ENCODE results near the gene LYG1.
A peak's percentile ranks its signal among the peaks of the same experiment; 100 is the strongest.
"Not testable (repeated sequence)": the region's sequence is repeated elsewhere in the genome, so short reads cannot be mapped to it uniquely, and the experiment has no call there.

The LYG1 gene

DNA sequence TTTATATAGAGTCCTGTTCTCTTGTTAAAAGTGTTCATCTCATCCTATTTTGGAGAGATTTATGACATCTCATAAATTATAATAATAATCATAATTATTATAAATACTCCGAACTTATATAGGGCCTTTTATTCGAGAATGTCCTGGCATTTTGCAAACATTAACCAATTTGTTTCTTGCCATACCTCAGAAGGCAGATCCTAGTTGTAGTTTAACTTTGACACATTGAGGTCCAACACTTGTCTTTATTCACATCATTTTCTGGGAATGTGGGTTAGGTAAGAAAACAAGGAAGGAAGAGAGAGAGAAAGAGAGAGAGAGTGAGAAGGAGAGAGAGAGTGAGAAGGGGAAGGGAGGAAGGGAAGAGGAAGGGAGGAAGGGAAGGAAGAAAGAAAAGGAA is at the start of gene LYG1:
LYG1 (minus strand) TSS at position 101 of the 400 bp plus-strand sequence. CDS start 5,527 bp downstream, outside the sequence.
- H3K9ac ChIP-seq (ENCODE audit: low read depth, low read length); H3K9me3 ChIP-seq (ENCODE audit: control insufficient read depth, insufficient read depth, low read length); H3K27me3 ChIP-seq (ENCODE audit: control insufficient read depth, insufficient read depth, low read length); H3K4me3 ChIP-seq (ENCODE audit: low read depth, low read length); H3K4me1 ChIP-seq (ENCODE audit: control insufficient read depth, insufficient read depth, low read length); H3K36me3 ChIP-seq (ENCODE audit: control insufficient read depth, insufficient read depth, low read length): not testable (repeated sequence)

DNA sequence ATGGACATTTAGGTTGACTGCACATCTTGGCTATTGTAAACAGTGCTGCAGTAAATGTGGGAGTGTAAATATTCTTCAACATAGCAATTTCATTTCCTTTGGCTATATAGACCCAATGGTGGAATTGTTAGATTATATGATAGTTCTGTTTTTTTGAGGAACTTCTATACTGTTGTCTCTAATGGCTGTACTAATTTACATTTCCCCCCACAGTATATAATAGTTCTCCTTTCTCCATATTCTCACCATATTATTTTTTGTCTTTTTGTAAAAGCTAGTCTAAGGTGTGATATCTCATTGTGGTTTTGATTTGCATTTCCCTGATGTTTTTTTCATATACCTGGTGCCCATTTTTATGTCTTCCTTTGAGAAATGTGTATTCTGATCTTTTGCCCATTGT is 49.2 kb upstream of the LYG1 start:
- no peaks in the 10 kb centered on the region for H3K27me3 ChIP-seq (ENCODE audit: control insufficient read depth, insufficient read depth, low read length)
- no peak overlapping the region for H3K9ac ChIP-seq (ENCODE audit: low read depth, low read length)
- H3K4me1 ChIP-seq (ENCODE audit: control insufficient read depth, insufficient read depth, low read length) = no peaks in the 10 kb centered on the region
- H3K4me3 ChIP-seq (ENCODE audit: low read depth, low read length) = no peak overlapping the region
- no peaks in the 10 kb centered on the region for H3K36me3 ChIP-seq (ENCODE audit: control insufficient read depth, insufficient read depth, low read length)
- H3K9me3 ChIP-seq (ENCODE audit: control insufficient read depth, insufficient read depth, low read length) = no peaks in the 10 kb centered on the region

DNA sequence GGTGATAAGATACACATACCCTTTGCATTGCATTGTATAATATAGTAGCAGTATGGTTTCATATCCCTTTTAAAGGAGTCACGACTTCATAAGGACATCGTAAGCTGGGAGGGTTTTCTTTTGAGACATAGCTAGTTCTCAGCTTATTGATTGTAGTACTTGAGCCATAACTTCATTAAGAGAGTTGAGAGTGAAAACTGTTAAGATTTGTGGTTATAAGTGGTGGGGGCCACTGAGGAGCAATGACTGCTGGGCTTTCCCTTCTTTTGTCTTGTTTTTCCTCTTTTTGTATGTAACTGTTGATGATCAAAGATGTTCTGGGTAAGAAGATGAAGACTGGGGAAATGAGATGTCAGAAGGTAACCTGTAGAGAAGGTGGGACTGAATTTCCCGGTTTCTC is 47.2 kb upstream of the LYG1 start:
- H3K9ac ChIP-seq (ENCODE audit: low read depth, low read length) = no peak overlapping the region
- no peaks in the 10 kb centered on the region for H3K27me3 ChIP-seq (ENCODE audit: control insufficient read depth, insufficient read depth, low read length)
- no peaks in the 10 kb centered on the region for H3K4me1 ChIP-seq (ENCODE audit: control insufficient read depth, insufficient read depth, low read length)
- H3K4me3 ChIP-seq (ENCODE audit: low read depth, low read length) = no peak overlapping the region
- H3K9me3 ChIP-seq (ENCODE audit: control insufficient read depth, insufficient read depth, low read length) = no peaks in the 10 kb centered on the region
- H3K36me3 ChIP-seq (ENCODE audit: control insufficient read depth, insufficient read depth, low read length) = no peaks in the 10 kb centered on the region

DNA sequence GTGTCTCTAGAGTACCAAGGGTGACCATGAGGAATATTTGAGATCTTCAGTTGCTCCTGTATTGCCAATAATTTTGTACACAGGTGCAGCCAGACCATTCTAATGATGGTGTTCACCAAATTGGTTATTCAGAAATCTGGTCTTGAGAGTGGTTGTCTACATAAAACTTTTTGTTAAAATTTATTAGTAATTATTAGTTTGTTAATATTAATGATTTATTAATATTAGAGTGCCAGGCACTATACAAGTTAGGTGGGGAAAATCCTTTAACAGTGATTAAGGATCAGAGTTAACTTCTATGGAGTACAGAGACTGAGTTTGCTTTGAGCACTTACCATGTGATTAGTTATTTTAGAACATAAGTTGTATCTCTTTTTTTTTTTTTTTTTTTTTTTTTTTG is 45.2 kb upstream of the LYG1 start:
- H3K9me3 ChIP-seq (ENCODE audit: control insufficient read depth, insufficient read depth, low read length) = no peaks in the 10 kb centered on the region
- H3K4me1 ChIP-seq (ENCODE audit: control insufficient read depth, insufficient read depth, low read length) = no peaks in the 10 kb centered on the region
- no peak overlapping the region for H3K4me3 ChIP-seq (ENCODE audit: low read depth, low read length)
- H3K36me3 ChIP-seq (ENCODE audit: control insufficient read depth, insufficient read depth, low read length) = no peaks in the 10 kb centered on the region
- H3K9ac ChIP-seq (ENCODE audit: low read depth, low read length) = no peak overlapping the region
- no peaks in the 10 kb centered on the region for H3K27me3 ChIP-seq (ENCODE audit: control insufficient read depth, insufficient read depth, low read length)

DNA sequence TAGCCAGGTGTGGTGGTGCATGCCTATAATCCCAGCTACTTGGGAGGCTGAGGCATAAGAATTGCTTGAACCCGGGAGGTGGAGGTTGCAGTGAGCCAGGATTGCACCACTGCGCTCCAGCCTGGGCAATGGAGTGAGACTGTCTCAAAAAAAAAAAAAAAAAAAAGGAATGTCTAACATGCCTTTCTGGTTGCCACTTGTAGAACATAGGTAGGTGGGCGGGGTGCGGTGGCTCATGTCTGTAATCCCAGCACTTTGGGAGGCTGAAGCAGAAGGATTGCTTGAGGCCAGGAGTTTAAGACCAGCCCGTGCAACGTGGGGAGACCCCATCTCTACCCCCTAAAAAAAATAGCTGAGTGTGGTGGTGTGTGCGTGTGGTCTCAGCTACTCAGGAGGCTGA is 44.4 kb upstream of the LYG1 start:
- not testable (repeated sequence) for H3K36me3 ChIP-seq (ENCODE audit: control insufficient read depth, insufficient read depth, low read length); H3K27me3 ChIP-seq (ENCODE audit: control insufficient read depth, insufficient read depth, low read length); H3K4me3 ChIP-seq (ENCODE audit: low read depth, low read length); H3K9me3 ChIP-seq (ENCODE audit: control insufficient read depth, insufficient read depth, low read length); H3K9ac ChIP-seq (ENCODE audit: low read depth, low read length); H3K4me1 ChIP-seq (ENCODE audit: control insufficient read depth, insufficient read depth, low read length)

DNA sequence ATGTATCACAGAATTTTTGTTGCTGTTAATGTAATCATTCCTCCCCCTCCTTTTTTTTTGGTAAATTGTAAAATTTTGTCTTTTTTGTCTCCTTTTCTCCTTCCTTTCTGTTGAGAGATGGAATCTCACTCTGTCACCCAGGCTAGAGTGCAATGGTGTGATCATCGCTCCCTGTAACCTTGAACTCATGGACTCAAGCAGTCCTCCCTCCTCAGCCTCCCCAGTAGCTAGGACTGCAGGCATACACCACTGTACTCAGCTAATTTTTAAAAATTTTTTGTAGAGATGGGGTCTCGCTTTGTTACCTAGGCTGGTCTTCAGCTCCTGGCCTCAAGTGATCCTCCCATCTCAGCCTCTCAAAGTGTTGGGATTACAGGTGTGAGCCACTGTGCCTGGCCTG is 41.5 kb upstream of the LYG1 start:
- H3K27me3 ChIP-seq (ENCODE audit: control insufficient read depth, insufficient read depth, low read length) = no peaks in the 10 kb centered on the region
- no peaks in the 10 kb centered on the region for H3K36me3 ChIP-seq (ENCODE audit: control insufficient read depth, insufficient read depth, low read length)
- no peak overlapping the region for H3K4me3 ChIP-seq (ENCODE audit: low read depth, low read length)
- H3K4me1 ChIP-seq (ENCODE audit: control insufficient read depth, insufficient read depth, low read length) = no peaks in the 10 kb centered on the region
- no peaks in the 10 kb centered on the region for H3K9me3 ChIP-seq (ENCODE audit: control insufficient read depth, insufficient read depth, low read length)
- no peak overlapping the region for H3K9ac ChIP-seq (ENCODE audit: low read depth, low read length)

DNA sequence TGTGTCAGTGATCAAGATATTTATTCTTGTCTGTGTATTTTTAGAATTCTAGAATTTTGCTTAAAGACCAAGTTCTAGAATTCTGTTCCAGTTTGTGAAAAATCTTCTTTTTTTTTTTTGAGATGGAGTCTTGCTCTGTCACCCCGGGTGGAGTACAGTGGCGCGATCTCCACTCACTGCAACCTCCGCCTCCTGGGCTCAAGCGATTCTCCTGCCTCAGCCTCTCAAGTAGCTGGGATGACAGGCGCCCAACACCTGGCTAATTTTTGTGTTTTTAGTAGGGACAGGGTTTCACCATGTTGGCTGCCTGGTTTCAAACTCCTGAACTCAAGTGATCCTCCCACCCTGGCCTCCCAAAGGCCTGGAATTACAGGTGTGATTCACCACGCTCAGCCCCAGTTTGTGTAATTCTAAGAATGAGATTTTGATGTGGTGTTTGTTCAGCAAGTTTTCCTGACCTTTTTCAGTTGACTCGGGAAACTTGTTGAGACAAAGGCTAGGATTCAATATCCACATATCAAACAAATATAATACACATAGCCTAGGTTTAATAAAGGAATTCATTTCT is 39.8 kb upstream of the LYG1 start:
- no peak overlapping the region for H3K4me3 ChIP-seq (ENCODE audit: low read depth, low read length)

DNA sequence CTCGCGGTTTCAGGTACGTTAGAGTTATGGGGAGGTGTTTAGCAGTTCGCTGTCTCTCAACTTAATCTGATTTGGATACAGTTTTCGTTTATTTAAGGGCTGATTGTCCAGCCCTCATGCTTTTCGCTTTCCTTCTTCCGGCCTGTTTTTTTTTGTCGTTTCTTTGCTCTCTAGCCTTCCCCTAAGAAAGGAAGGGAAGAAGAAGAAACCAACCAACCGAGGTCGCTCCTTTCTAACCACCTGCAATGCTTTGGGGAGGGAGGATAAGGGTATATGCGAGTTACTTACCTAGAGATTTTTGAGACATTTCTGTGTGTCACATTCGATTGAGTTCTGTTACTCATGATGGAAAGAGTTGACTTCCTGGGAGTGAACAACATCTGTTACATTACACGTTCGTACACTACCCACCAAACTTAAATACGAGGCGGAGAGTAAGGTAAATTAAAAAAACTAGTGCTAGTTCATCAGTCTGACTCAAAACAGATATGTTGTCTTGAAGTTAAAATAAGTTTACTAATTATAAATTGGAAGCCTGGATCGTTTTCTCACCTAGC is 37.1 kb upstream of the LYG1 start:
- Histone ChIP-seq H3K27me3 (ENCODE audit: control insufficient read depth, insufficient read depth, low read length) (no peaks in the 10 kb centered on the region), H3K9ac (ENCODE audit: low read depth, low read length) (peak overlapping the region; percentile 27), H3K4me3 (ENCODE audit: low read depth, low read length) (peak overlapping the region; percentile 100), H3K9me3 (ENCODE audit: control insufficient read depth, insufficient read depth, low read length) (no peaks in the 10 kb centered on the region), H3K36me3 (ENCODE audit: control insufficient read depth, insufficient read depth, low read length) (peaks cover 3% of the 10 kb centered on the region), H3K4me1 (ENCODE audit: control insufficient read depth, insufficient read depth, low read length) (peaks cover 2% of the 10 kb centered on the region)

More for the DNA sequence above, 39.8 kb upstream of the LYG1 start:
- no peak overlapping the region for H3K9ac ChIP-seq (ENCODE audit: low read depth, low read length)
- no peaks in the 10 kb centered on the region for H3K27me3 ChIP-seq (ENCODE audit: control insufficient read depth, insufficient read depth, low read length)
- H3K4me1 ChIP-seq (ENCODE audit: control insufficient read depth, insufficient read depth, low read length) = no peaks in the 10 kb centered on the region
- H3K36me3 ChIP-seq (ENCODE audit: control insufficient read depth, insufficient read depth, low read length) = peaks cover 3% of the 10 kb centered on the region
- H3K9me3 ChIP-seq (ENCODE audit: control insufficient read depth, insufficient read depth, low read length) = no peaks in the 10 kb centered on the region

DNA sequence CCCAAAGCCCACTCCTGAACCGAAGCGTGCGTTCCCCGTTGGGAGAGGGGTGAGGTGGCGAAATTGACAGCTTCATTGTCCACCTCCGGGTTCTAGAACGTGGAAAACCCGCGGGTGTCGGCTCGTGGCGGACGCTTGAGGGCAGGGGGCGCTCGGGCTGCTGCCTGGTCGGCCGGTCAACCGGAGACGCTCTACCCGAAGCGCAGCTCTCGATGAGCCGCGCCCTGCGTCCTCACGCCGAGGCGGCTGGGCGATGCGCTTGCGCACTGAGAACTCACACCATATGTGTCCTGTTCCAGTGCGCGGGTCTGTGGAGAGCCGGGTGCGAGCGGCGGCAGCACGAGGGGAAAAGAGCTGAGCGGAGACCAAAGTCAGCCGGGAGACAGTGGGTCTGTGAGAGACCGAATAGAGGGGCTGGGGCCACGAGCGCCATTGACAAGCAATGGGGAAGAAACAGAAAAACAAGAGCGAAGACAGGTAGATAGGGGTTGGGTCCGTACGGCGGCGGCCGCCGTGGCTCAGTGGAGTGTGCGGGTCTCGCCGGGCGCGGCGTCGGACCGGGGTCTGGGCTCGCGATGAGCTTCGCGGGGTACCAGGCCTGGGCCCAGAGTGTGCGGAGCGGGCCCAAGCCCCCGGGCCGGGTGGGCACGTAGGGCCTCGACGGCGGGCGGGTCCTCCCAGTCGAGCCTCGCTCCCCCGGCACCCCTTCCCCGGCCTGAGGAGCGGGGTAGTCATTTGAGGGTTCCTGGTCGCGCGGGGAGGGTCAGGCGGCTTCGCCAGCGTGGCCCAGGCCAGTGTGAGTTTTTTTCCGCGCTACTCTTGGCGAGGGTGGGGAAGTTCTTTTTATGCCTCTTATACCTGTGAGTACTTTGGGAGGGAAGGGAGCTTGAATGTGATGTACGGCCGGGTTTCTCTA is 36.4 kb upstream of the LYG1 start, which contains the start of gene EIF5B:
EIF5B (plus strand) TSS at position 277 of the 916 bp plus-strand sequence; CDS start at position 443, 166 bp downstream.
- peaks cover 2% of the 10 kb centered on the region for H3K4me1 ChIP-seq (ENCODE audit: control insufficient read depth, insufficient read depth, low read length)
- H3K9ac ChIP-seq (ENCODE audit: low read depth, low read length) = peak within 1 kb of the TSS; percentile 50
- H3K9me3 ChIP-seq (ENCODE audit: control insufficient read depth, insufficient read depth, low read length) = no peaks in the 10 kb centered on the region
- peak within 1 kb of the TSS; percentile 100 for H3K4me3 ChIP-seq (ENCODE audit: low read depth, low read length)
- H3K36me3 ChIP-seq (ENCODE audit: control insufficient read depth, insufficient read depth, low read length) = peaks cover 6% of the 10 kb centered on the region
- H3K27me3 ChIP-seq (ENCODE audit: control insufficient read depth, insufficient read depth, low read length) = no peaks in the 10 kb centered on the region

DNA sequence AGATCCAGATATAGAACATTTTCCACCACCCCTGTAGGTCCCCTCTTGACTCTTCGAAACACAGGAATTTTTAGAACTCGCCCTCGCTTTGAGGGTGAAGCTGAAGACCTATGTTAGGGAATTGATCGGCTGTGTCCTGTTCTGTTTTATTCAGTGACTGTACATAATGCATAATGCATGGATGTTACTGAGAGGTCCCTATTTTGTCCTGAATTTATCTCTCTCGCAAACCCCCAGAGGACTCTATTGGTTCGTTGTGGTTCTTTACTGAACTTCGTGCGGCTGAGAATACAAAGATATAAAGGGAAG is 35.8 kb upstream of the LYG1 start:
- H3K36me3 ChIP-seq (ENCODE audit: control insufficient read depth, insufficient read depth, low read length) = peaks cover 12% of the 10 kb centered on the region
- H3K4me1 ChIP-seq (ENCODE audit: control insufficient read depth, insufficient read depth, low read length) = peaks cover 2% of the 10 kb centered on the region
- H3K4me3 ChIP-seq (ENCODE audit: low read depth, low read length) = peak overlapping the region; percentile 100
- peak overlapping the region; percentile 50 for H3K9ac ChIP-seq (ENCODE audit: low read depth, low read length)
- H3K9me3 ChIP-seq (ENCODE audit: control insufficient read depth, insufficient read depth, low read length) = no peaks in the 10 kb centered on the region
- H3K27me3 ChIP-seq (ENCODE audit: control insufficient read depth, insufficient read depth, low read length) = no peaks in the 10 kb centered on the region

DNA sequence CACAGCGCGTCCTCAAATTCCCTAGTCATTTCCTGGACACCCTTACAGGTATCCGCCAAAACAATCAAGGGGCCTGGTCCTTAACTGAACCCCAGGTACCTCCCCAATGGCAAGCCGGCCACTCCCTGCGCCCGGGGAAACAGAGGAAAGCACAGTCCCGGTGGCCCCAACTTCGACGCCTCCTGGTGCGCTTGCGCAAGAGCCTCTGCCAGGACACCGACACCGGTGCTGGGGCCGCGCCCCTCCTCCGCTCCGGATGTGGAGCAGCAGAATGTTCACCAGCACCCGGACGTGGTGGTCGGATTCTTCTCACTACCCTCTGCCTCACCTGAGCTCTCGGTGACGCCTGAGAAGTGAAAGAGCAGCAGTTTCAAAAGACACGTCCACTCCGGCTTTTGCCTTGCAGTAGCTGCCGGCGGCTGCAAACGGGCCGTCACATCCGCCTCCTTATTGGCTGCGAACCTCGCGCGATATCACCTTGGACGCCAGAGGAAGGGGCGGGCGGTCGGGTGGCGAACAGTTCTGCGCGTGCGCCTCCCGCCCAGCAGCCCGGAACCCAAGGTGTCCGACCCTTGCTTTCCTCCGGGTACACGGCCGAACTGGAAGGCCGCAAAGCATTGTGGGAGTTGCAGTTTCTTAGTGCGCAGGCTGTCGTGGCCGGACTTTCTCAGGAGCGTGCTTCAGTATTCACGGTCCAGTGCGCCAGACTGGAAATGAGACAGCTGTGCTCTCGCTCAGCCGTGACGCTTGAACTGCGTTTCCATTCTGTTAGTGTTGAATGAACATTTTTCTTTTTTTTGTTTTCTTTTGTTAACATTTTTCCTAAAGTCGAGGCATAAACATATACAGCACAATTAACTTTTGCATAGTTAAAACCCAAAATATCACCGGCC is 35.2 kb upstream of the LYG1 start, which contains the start of gene TXNDC9:
TXNDC9 (minus strand) TSS at position 423 of the 893 bp plus-strand sequence. CDS start 3,123 bp downstream, outside the sequence.
- Histone ChIP-seq H3K9ac (ENCODE audit: low read depth, low read length) (peak within 1 kb of the TSS; percentile 98), H3K36me3 (ENCODE audit: control insufficient read depth, insufficient read depth, low read length) (peaks cover 15% of the 10 kb centered on the region), H3K27me3 (ENCODE audit: control insufficient read depth, insufficient read depth, low read length) (no peaks in the 10 kb centered on the region), H3K9me3 (ENCODE audit: control insufficient read depth, insufficient read depth, low read length) (no peaks in the 10 kb centered on the region), H3K4me3 (ENCODE audit: low read depth, low read length) (peak within 1 kb of the TSS; percentile 100), H3K4me1 (ENCODE audit: control insufficient read depth, insufficient read depth, low read length) (peaks cover 2% of the 10 kb centered on the region)
